Uterus (tissue), 4 donors: ENCODE measurements around the gene PRIMPOL. TPM values are rescaled to one million over a fixed set of nuclear protein-coding genes. Genes with fewer than 3 reads are reported as not detected.
"Not testable (repeated sequence)": the region's sequence is repeated elsewhere in the genome, so short reads cannot be mapped to it uniquely, and the experiment has no call there.

Source experiments
- DNase-seq, 2 donors: peaks; one replicate each; pipeline ENCODE4 v3.0.0-alpha.2; 2019 to 2020
- H3K27ac ChIP-seq, 2 donors: fragments of 200-600 bp; sonication (generic); 1 replicate in 1 of 2; 2 replicates in 1 of 2; pipeline ENCODE4 v1.5.1; 2016 to 2018
- H3K27me3 ChIP-seq, 2 donors: fragments of 200-600 bp; sonication (generic); one replicate each; pipeline ENCODE4 v1.5.1; 2018 to 2019; ENCODE audit warnings: control low read depth in 1 of 2
- H3K36me3 ChIP-seq, 2 donors: fragments of 200-600 bp; sonication (generic); one replicate each; pipeline ENCODE4 v1.5.1; 2019; ENCODE audit warnings: control low read depth in 1 of 2
- H3K4me1 ChIP-seq, 2 donors: fragments of 200-600 bp; sonication (generic); one replicate each; pipeline ENCODE4 v1.5.1; 2018 to 2019; ENCODE audit warnings: control low read depth in 1 of 2
- H3K4me3 ChIP-seq, 2 donors: fragments of 200-600 bp; sonication (generic); 1 replicate in 1 of 2; 2 replicates in 1 of 2; pipeline ENCODE4 v1.5.1; 2018 to 2019; ENCODE audit warnings: mild to moderate bottlenecking in 1 of 2
- H3K9me3 ChIP-seq, 2 donors: fragments of 200-600 bp; sonication (generic); one replicate each; pipeline ENCODE4 v1.5.1; 2019; ENCODE audit warnings: control low read depth in 1 of 2
- CTCF ChIP-seq, 4 experiments: fragments of 200-600 bp in 2 of 4; fragments of 450-650 bp in 2 of 4; sonication (generic) in 2 of 4; IDR thresholded peaks; one replicate each; pipeline ENCODE4 v1.5.1; 2016 to 2019; ENCODE audit warnings: antibody characterized with exemption in 4 of 4, mild to moderate bottlenecking in 2 of 4, moderate library complexity in 1 of 4
- POLR2A ChIP-seq, 2 donors: fragments of 450-650 bp; IDR thresholded peaks; one replicate each; pipeline ENCODE4 v1.6.1; 2016; ENCODE audit warnings: antibody characterized with exemption in 2 of 2, mild to moderate bottlenecking in 1 of 2, moderate library complexity in 1 of 2
- intact Hi-C: fragments of 100-400 bp; cut with DNase I; formaldehyde crosslinking; loops from one replicate; pipeline ENCODE4 v1.15.1; 2023; ENCODE audit warnings: low total_unique reads
- total RNA-seq, 4 donors: library from RNA; depleted of rRNA in 3 of 4; stranded (reverse); fragments of >200 nt in 3 of 4; gene quantifications; one replicate each; pipeline versions ENCODE4 v1.1.0 to v1.2.4, GENCODE V29; 2014 to 2023
- donor health status: DM: yes; HTN: yes; CAD: no.

Gene PRIMPOL
- total RNA-seq, 4 donors from 2014 or later = 25.1 to 43.5 (median 34.1) TPM

- Histone ChIP-seq H3K27me3 (no peaks in the 10 kb centered on the region), H3K27ac (no peak overlapping the region), H3K4me3 (no peak overlapping the region), H3K36me3 (no peaks in the 10 kb centered on the region), H3K4me1 (no peaks in the 10 kb centered on the region), H3K9me3 (no peaks in the 10 kb centered on the region)
- intact Hi-C loops = no loop called here
- DNase-seq = no peak
- no peak for TF ChIP-seq POLR2A (IDR thresholded peaks at IDR 0.05)
- no peak for TF ChIP-seq CTCF (IDR thresholded peaks at IDR 0.05)
These were observed 35.0 kb upstream of the PRIMPOL start for GRCh38 chr4:184614509-184614908.

GRCh38 chr4:184616168-184616567 lies 33.4 kb upstream of the PRIMPOL start:
- DNase-seq, H3K9me3 ChIP-seq, H3K4me3 ChIP-seq, H3K27ac ChIP-seq, H3K4me1 ChIP-seq, H3K36me3 ChIP-seq, H3K27me3 ChIP-seq, intact Hi-C loops: not testable (repeated sequence)

- TF ChIP-seq CTCF (IDR thresholded peaks at IDR 0.05) (no peak), POLR2A (IDR thresholded peaks at IDR 0.05) (no peak)
- DNase-seq = no peak
These were observed 32.6 kb upstream of the PRIMPOL start for GRCh38 chr4:184616633-184617551.

GRCh38 chr4:184617600-184618196 lies 31.8 kb upstream of the PRIMPOL start:
- Histone ChIP-seq H3K27ac (no peak overlapping the region), H3K9me3 (no peaks in the 10 kb centered on the region), H3K4me3 (no peak overlapping the region), H3K27me3 (no peaks in the 10 kb centered on the region), H3K36me3 (no peaks in the 10 kb centered on the region), H3K4me1 (no peaks in the 10 kb centered on the region)
- DNase-seq = no peak
- intact Hi-C loops = no loop called here
- TF ChIP-seq POLR2A (IDR thresholded peaks at IDR 0.05) = no peak
- TF ChIP-seq CTCF (IDR thresholded peaks at IDR 0.05) = no peak

More at GRCh38 chr4:184616633-184617551, 32.6 kb upstream of the PRIMPOL start:
- no peak overlapping the region for H3K27ac ChIP-seq
- no peaks in the 10 kb centered on the region for H3K36me3 ChIP-seq
- no peaks in the 10 kb centered on the region for H3K4me1 ChIP-seq
- no peaks in the 10 kb centered on the region for H3K9me3 ChIP-seq
- intact Hi-C loops = no loop called here
- no peak overlapping the region for H3K4me3 ChIP-seq
- H3K27me3 ChIP-seq = no peaks in the 10 kb centered on the region

- H3K4me3 ChIP-seq = no peak overlapping the region
- H3K27ac ChIP-seq = no peak overlapping the region
- H3K27me3 ChIP-seq = no peaks in the 10 kb centered on the region
- no peaks in the 10 kb centered on the region for H3K9me3 ChIP-seq
- H3K36me3 ChIP-seq = no peaks in the 10 kb centered on the region
- no peak for DNase-seq
- no peaks in the 10 kb centered on the region for H3K4me1 ChIP-seq
- TF ChIP-seq POLR2A (IDR thresholded peaks at IDR 0.05) (no peak), CTCF (IDR thresholded peaks at IDR 0.05) (no peak)
- intact Hi-C loops = no loop called here
These were observed 29.2 kb upstream of the PRIMPOL start for GRCh38 chr4:184620212-184620867.
